ENCODE data around the gene CAVIN2.

The CAVIN2 gene, protein sequence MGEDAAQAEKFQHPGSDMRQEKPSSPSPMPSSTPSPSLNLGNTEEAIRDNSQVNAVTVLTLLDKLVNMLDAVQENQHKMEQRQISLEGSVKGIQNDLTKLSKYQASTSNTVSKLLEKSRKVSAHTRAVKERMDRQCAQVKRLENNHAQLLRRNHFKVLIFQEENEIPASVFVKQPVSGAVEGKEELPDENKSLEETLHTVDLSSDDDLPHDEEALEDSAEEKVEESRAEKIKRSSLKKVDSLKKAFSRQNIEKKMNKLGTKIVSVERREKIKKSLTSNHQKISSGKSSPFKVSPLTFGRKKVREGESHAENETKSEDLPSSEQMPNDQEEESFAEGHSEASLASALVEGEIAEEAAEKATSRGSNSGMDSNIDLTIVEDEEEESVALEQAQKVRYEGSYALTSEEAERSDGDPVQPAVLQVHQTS

DNA sequence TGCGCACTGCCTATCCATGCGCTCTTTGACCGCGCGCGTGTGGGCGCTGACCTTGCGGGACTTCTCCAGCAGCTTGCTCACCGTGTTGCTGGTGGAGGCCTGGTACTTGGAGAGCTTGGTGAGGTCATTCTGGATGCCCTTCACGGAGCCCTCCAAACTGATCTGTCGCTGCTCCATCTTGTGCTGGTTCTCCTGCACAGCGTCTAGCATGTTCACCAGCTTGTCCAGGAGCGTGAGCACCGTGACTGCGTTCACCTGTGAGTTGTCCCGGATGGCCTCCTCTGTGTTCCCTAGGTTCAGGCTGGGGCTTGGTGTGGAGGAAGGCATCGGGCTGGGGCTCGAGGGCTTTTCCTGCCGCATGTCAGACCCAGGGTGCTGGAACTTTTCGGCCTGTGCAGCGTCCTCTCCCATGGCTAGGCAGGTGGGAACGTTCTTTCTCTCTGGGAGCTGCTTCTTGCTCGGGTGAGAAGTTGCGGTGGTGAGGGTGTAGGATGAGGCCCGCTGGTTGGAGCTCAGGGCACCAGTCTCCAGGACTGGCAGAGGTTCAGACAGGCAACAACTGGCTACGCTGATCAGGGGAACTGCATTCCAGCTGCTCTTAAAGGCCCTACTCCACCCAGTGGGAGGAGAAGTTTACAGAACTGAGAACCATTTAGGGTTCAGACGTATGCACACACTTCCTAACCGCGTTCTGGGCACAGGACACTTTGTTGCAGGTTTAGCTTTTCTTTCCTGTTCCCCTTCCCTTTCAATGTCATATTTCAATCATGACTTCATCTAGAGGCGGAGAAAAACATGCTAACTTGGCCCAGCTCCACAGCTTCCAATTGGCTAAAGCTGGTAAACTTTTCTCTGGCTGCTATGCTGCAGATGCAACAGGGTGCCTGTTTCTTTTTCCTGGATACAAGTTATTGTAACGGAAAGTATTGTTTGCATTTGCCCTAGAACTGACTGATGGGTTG, at the start of gene CAVIN2:
Gene CAVIN2, minus strand, starts transcription at position 574 of the 962 bp plus-strand sequence. Its CDS starts 163 bp downstream, at position 411.
- no peaks in the 10 kb centered on the region for H3K36me3 ChIP-seq (ENCODE audit: control insufficient read depth in 2 of 2, insufficient read depth in 1 of 2, low read length in 2 of 2)
- no peak within 1 kb of the TSS for H3K4me3 ChIP-seq (ENCODE audit: low read depth, low read length)
- ChIA-PET CTCF (interaction anchor here (1.2 to 1.3 kb wide), 2 partner anchors 23 to 316 kb away, joined by 5 read pairs; no protein-coding TSS in a partner anchor), POLR2A (no interaction called here)
- H3K4me1 ChIP-seq (ENCODE audit: control insufficient read depth, insufficient read depth, low read length) = no peaks in the 10 kb centered on the region
- H3K9me3 ChIP-seq (ENCODE audit: control insufficient read depth, insufficient read depth, low read depth, low read length) = no peaks in the 10 kb centered on the region
- TF ChIP-seq ZIC2 (tag by site-specific recombination; IDR thresholded peaks at IDR 0.05) = no peak
- TF ChIP-seq SCRT1 (tag by site-specific recombination; IDR thresholded peaks at IDR 0.05; ENCODE audit: borderline replicate concordance) = peak; percentile 29; the same call in 1 of the 2 replicates
- TF ChIP-seq SCRT2 (tag by site-specific recombination; IDR thresholded peaks at IDR 0.05) = peak; percentile 83
- TF ChIP-seq ZNF76 (tag by site-specific recombination; IDR thresholded peaks at IDR 0.05; ENCODE audit: borderline replicate concordance, low read depth) = no peak
- no peak for TF ChIP-seq ZBTB48 (tag by site-specific recombination; IDR thresholded peaks at IDR 0.05)
- no peak within 1 kb of the TSS for H3K27ac ChIP-seq (ENCODE audit: extremely low read depth, low read depth, low read length)

GRCh38 chr2:191895743-191896142, 48.9 kb upstream of the CAVIN2 start:
- no peaks in the 10 kb centered on the region for H3K9me3 ChIP-seq (ENCODE audit: control insufficient read depth, insufficient read depth, low read depth, low read length)
- H3K4me1 ChIP-seq (ENCODE audit: control insufficient read depth, insufficient read depth, low read length) = no peaks in the 10 kb centered on the region
- ChIA-PET POLR2A (no interaction called here), CTCF (interaction anchor here (1.1 to 2.3 kb wide), 3 partner anchors 40 to 267 kb away, joined by 3 to 6 read pairs (median 5); no protein-coding TSS in a partner anchor)
- H3K27ac ChIP-seq (ENCODE audit: extremely low read depth, low read depth, low read length) = no peak overlapping the region
- no peak overlapping the region for H3K4me3 ChIP-seq (ENCODE audit: low read depth, low read length)
- TF ChIP-seq ZNF175 (tag by site-specific recombination; IDR thresholded peaks at IDR 0.05) = no peak
- TF ChIP-seq FEZF1 (tag by site-specific recombination; IDR thresholded peaks at IDR 0.05) = no peak
- no peak for TF ChIP-seq PRDM6 (tag by site-specific recombination; IDR thresholded peaks at IDR 0.05)
- no peak for TF ChIP-seq HOXC10 (CRISPR knock-in tag; IDR thresholded peaks at IDR 0.05)
- no peak for TF ChIP-seq ZNF514 (tag by site-specific recombination; IDR thresholded peaks at IDR 0.05)
- TF ChIP-seq ZNF132 (tag by site-specific recombination; IDR thresholded peaks at IDR 0.05; ENCODE audit: borderline replicate concordance) = no peak
- TF ChIP-seq ZNF184 (tag by site-specific recombination; IDR thresholded peaks at IDR 0.05) = no peak
- TF ChIP-seq ZNF664 (tag by site-specific recombination; IDR thresholded peaks at IDR 0.05) = no peak
- H3K36me3 ChIP-seq (ENCODE audit: control insufficient read depth in 2 of 2, insufficient read depth in 1 of 2, low read length in 2 of 2) = no peaks in the 10 kb centered on the region

DNA sequence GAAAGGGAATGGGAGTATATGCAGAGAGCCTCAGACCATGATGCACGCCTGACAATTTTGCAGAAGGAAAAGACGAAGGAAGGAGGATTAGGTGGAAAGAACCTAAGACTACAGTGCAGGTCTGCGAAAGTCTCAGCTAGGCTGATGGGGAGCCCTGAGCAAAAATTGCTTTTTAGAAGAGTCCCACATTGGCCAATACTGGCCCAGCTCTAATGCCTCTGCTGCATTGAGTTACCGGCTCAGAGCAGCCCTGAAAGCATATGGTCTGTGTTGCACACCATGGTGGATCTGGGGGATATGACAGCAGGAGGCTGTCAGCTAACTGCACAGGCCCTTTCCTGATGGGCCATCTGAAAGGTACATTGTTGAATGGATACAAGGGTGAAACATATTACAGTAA, 48.3 kb upstream of the CAVIN2 start:
- TF ChIP-seq MEIS1 (CRISPR knock-in tag; IDR thresholded peaks at IDR 0.05; ENCODE audit: borderline replicate concordance) = no peak
- TF ChIP-seq ZNF670 (tag by site-specific recombination; IDR thresholded peaks at IDR 0.05; ENCODE audit: low read depth) = no peak
- TF ChIP-seq OVOL3 (tag by site-specific recombination; IDR thresholded peaks at IDR 0.05) = no peak
- TF ChIP-seq AEBP2 (tag by site-specific recombination; IDR thresholded peaks at IDR 0.05; ENCODE audit: borderline replicate concordance) = no peak
- ChIA-PET POLR2A (no interaction called here), CTCF (no interaction called here)
- no peak overlapping the region for H3K4me3 ChIP-seq (ENCODE audit: low read depth, low read length)
- no peaks in the 10 kb centered on the region for H3K4me1 ChIP-seq (ENCODE audit: control insufficient read depth, insufficient read depth, low read length)
- no peak overlapping the region for H3K27ac ChIP-seq (ENCODE audit: extremely low read depth, low read depth, low read length)
- no peaks in the 10 kb centered on the region for H3K9me3 ChIP-seq (ENCODE audit: control insufficient read depth, insufficient read depth, low read depth, low read length)
- no peaks in the 10 kb centered on the region for H3K36me3 ChIP-seq (ENCODE audit: control insufficient read depth in 2 of 2, insufficient read depth in 1 of 2, low read length in 2 of 2)

Data from HEK293 (cell line).